KBM-7 (cell line): ENCODE results near the gene MGAT5B.

ENCODE experiments used
- DNase-seq: peaks from one replicate; pipeline ENCODE4 v3.0.0-alpha.2; 2015
- in situ Hi-C: fragments of 300-500 bp; cut with MboI; formaldehyde crosslinking; loops from 2 replicates; pipeline ENCODE4 v1.14.3; 2020; ENCODE audit warnings: low sequenced_read_pairs, low pct_unique_long_range_greater_than_20kb, mixed read lengths

MGAT5B gene

GRCh38 chr17:76872221-76872873 is 4.1 kb downstream of the MGAT5B start:
- DNase-seq: no peak
- in situ Hi-C loops: loop anchor here (25.0 kb wide), 1 partner anchor 390 kb away; no protein-coding TSS in a partner anchor

- no peak for DNase-seq
- in situ Hi-C loops: loop anchor here (25.0 kb wide), 1 partner anchor 389 kb away; no protein-coding TSS in a partner anchor
Measured at GRCh38 chr17:76872874-76873221, 4.6 kb downstream of the MGAT5B start.

GRCh38 chr17:76873856-76874255 is 5.7 kb downstream of the MGAT5B start:
- in situ Hi-C loops: loop anchor here (25.0 kb wide), 1 partner anchor 388 kb away; no protein-coding TSS in a partner anchor
- DNase-seq: no peak

GRCh38 chr17:76877437-76877836 is 9.2 kb downstream of the MGAT5B start:
- no peak for DNase-seq
- in situ Hi-C loops: no loop called here

- in situ Hi-C loops: no loop called here
- no peak for DNase-seq
Measured at GRCh38 chr17:76878568-76878967, 10.4 kb downstream of the MGAT5B start.

GRCh38 chr17:76879254-76879653 is 11.1 kb downstream of the MGAT5B start:
- no peak for DNase-seq
- in situ Hi-C loops: no loop called here

DNA sequence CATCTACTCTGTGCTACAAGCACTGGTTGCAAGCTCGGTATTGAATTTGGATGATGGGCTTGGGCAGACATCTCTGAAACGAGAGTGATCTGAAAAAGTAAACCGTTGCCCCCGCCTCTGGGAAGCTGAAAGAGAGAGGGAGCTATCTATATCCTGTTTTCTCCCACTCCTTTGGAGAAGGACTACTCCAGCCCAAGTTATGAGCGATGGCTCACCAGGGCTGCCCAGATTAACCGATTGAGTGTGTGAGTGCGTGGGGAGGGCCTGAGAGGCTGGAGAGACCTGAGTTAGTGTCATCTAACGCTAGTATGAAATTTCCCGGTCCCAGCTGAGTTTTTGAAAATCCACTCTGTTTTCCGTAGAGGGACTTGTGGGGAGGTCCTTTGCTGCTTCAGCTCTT is 11.5 kb downstream of the MGAT5B start:
- in situ Hi-C loops: no loop called here
- DNase-seq: no peak

- in situ Hi-C loops: no loop called here
- no peak for DNase-seq
Measured at GRCh38 chr17:76880268-76880667, 12.1 kb downstream of the MGAT5B start.

DNA sequence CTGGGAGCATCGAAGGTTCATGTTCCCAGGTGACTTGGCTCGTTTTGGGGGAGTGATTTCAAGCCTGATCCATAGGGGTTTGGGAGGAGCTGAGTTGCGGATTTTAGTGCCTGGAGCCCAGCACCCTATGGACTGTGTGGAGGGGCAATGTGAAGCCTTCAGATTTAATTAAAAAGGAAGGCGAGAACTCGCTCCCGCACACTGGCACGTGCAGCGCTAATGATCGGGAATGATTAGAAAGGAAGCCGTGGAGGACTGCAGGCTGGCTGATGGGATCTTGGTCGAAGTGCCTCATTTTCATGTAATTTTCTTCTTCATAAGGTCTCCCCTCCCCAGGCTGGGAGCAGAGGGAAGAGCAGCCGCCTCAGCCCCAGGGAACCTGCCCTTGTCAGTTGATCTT is 12.8 kb downstream of the MGAT5B start:
- in situ Hi-C loops: no loop called here
- no peak for DNase-seq

DNA sequence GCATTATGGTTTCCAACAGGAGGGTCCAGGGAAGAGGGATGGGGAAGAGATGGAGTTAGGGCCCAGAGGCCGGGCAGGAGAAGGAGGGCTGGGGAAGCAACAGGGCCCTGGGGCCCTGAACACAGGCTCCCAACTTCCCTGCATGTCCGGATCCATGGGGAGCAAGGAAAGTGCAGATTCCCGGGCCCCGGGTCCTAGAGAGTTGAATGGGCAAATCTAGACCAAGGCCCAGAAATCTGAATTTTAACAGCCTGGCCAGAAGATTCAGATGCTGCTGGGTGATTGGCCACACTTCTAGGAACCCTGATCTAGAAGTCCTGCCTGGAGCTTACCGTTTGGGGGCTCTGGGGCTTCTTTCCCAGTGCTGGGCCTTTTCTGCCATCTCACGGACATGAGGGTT is 13.2 kb downstream of the MGAT5B start:
- no peak for DNase-seq
- in situ Hi-C loops: no loop called here

DNA sequence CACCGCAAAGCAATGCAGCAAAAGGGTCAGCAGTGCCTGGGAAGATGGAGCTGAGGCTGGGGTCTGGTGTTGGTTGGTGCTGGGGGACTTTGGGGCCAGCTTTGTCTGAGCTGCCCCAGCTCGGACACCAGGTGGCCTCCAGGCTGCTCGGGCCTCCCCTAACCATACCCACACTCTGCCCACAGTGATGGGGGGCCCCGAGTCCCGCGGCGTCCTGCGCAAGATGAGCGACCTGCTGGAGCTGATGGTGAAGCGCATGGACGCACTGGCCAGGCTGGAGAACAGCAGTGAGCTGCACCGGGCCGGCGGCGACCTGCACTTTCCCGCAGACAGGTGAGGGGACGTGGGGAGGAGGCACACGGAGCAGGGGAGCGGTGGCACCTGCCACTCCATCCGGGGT is 13.8 kb downstream of the MGAT5B start:
- in situ Hi-C loops: no loop called here
- no peak for DNase-seq

- DNase-seq: no peak
- in situ Hi-C loops: no loop called here
Measured at GRCh38 chr17:76883744-76884525, 15.7 kb downstream of the MGAT5B start.

DNA sequence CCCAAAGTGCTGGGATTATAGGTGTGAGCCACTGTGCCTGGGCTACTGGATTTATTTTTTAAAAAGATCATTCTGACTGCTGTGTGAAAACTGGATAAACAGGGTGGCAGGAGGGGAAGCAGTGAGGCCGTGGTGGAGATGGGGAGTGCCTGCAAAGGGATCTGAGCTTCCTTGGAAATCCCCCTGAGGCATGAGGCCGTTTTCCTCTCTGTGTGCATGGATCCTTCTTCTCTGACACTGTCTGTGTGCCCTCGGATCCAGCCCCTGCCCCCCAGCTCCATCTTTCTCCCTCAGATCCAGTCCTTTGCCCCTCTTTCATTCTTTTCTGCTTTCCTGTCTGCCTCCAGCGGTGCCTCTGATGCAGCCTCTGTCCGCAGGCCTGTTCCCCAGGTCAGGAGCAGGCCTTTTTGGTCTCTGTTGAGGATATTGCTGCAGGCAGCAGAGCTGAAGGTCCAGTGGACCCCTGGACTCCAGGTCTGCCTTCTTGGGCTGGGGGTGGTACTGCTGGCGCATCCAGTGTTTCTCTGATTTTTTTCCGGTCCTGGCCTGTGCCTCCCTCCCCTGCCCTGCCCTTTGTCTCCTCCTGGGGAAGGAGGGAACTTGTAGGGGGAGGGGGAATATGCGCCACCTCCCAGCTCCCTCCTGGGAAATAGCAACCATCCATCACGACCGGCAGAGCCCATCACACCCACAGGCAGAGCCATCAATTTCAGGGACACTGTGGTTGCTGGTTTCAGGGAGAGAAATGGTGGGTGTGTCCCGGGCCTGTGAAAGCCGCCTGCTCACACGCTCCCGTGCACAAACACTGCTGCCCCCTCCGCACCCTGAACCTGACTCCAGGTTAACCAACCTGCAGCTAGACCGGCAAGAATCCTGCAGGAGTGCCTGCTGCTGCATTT is 17.0 kb downstream of the MGAT5B start:
- DNase-seq: no peak

GRCh38 chr17:76885894-76886290 is 17.7 kb downstream of the MGAT5B start:
- DNase-seq: no peak
- in situ Hi-C loops: no loop called here

More for the DNA sequence above, 17.0 kb downstream of the MGAT5B start:
- in situ Hi-C loops: no loop called here

DNA sequence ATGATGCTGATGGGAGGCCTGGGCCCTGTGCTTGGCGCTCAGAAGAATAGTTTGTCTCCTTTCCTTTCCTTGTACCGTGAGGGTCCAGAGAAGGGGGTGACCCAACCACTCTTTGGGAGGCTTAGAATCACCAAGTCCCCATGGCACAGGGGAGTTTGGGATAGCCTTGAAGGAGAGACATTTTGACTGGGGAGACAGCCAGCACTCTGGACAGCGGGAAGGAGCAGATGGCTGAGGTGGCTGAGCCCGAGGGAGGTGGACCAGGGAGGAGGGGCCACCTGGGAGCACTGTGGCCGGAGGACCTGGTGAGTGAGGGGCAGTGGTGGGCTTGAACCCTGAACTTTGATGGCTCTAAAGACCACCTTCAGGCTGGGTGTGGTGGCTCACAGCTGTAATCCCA is 18.2 kb downstream of the MGAT5B start:
- in situ Hi-C loops: no loop called here
- DNase-seq: no peak

GRCh38 chr17:76887802-76888201 is 19.6 kb downstream of the MGAT5B start:
- DNase-seq: no peak
- in situ Hi-C loops: no loop called here

- no peak for DNase-seq
- in situ Hi-C loops: no loop called here
Measured at GRCh38 chr17:76888661-76889060, 20.5 kb downstream of the MGAT5B start.

- DNase-seq: no peak
- in situ Hi-C loops: no loop called here
Measured at GRCh38 chr17:76889323-76889722, 21.1 kb downstream of the MGAT5B start.

DNA sequence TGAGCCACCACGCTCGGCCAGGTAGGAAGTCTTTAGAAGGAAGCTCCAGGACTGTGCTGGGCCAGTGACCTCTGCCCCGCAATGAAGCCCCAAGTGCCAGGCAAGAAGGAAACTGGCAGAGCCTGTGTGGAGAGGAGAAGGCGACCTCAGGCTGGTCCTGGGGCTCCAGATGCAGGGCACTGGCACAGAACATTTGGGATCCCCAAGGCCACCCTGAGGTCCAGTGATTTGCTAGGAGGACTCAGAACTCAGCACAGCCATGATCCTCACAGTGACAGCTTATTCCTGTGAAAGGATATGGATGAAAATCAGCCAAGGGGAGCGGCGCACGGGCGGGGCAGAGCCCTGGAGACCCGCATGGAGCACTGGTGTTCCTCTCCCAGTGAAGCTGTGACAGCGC is 24.1 kb downstream of the MGAT5B start:
- in situ Hi-C loops: no loop called here
- no peak for DNase-seq
